ENCODE data around the gene LSMEM2. TPM values are rescaled to one million over a fixed set of nuclear protein-coding genes. Genes with fewer than 3 reads are reported as not detected.

The LSMEM2 gene
- polyA plus RNA-seq, 1 donor (not counting 4 experiments of a cell fraction or from before 2014, with no cell fraction given): not detected

GRCh38 chr3:50266836-50267235 is 12.1 kb upstream of the LSMEM2 start:
- Histone ChIP-seq H3K27me3 (ENCODE audit: control insufficient read depth, extremely low read depth, insufficient read depth, low read length) (peaks cover 3% of the 10 kb centered on the region), H4K20me1 (ENCODE audit: control insufficient read depth, extremely low read depth, insufficient read depth, low read length) (no peaks in the 10 kb centered on the region), H3K4me2 (ENCODE audit: control insufficient read depth, extremely low read depth, insufficient read depth, low read depth, low read length) (no peak overlapping the region), H3K27ac (ENCODE audit: control insufficient read depth, insufficient read depth, low read length) (no peak overlapping the region), H3K79me2 (ENCODE audit: control insufficient read depth, insufficient read depth, low read length) (no peaks in the 10 kb centered on the region), H3K36me3 (ENCODE audit: control insufficient read depth in 2 of 2, extremely low read depth in 1 of 2, insufficient read depth in 2 of 2, low read length in 2 of 2) (no peaks in the 10 kb centered on the region), H3K4me3 (ENCODE audit: control insufficient read depth in 2 of 3, extremely low read depth in 1 of 3, insufficient read depth in 2 of 3, low read depth in 1 of 3, low read length in 3 of 3) (no peak overlapping the region), H3K4me1 (ENCODE audit: control insufficient read depth, extremely low read depth, insufficient read depth, low read length) (peaks cover 33% of the 10 kb centered on the region), H3K9me1 (ENCODE audit: control insufficient read depth, extremely low read depth, insufficient read depth, low read length) (peaks cover 2% of the 10 kb centered on the region), H2AFZ (ENCODE audit: control insufficient read depth, low read length) (no peak overlapping the region), H3K9ac (ENCODE audit: control insufficient read depth, extremely low read depth, insufficient read depth, low read length) (no peak overlapping the region), H3K9me3 (ENCODE audit: control insufficient read depth, low read depth, low read length) (no peaks in the 10 kb centered on the region)
- DNase-seq (ENCODE audit: low read depth, low spot score) (no peak), FAIRE-seq (no peak)
- TF ChIP-seq EZH2 (IDR thresholded peaks at IDR 0.05; ENCODE audit: low read length): no peak
- TF ChIP-seq CTCF (optimal IDR thresholded peaks at IDR 0.05 in 1 of 3, IDR thresholded peaks at IDR 0.05 in 1 of 3, conservative IDR thresholded peaks at IDR 0.05 in 1 of 3; ENCODE audit: extremely low read depth in 1 of 3, insufficient read depth in 2 of 3, low read length in 3 of 3): no peak
- dilution Hi-C loops (cut with MboI; ENCODE audit: extremely low pct_ligation_motif_present, low sequenced_read_pairs): no loop called here

- Histone ChIP-seq H2AFZ (ENCODE audit: control insufficient read depth, low read length) (no peak overlapping the region), H3K4me2 (ENCODE audit: control insufficient read depth, extremely low read depth, insufficient read depth, low read depth, low read length) (no peak overlapping the region), H3K9me3 (ENCODE audit: control insufficient read depth, low read depth, low read length) (no peaks in the 10 kb centered on the region), H3K9me1 (ENCODE audit: control insufficient read depth, extremely low read depth, insufficient read depth, low read length) (peaks cover 2% of the 10 kb centered on the region), H3K27me3 (ENCODE audit: control insufficient read depth, extremely low read depth, insufficient read depth, low read length) (peaks cover 3% of the 10 kb centered on the region), H3K4me1 (ENCODE audit: control insufficient read depth, extremely low read depth, insufficient read depth, low read length) (peaks cover 33% of the 10 kb centered on the region), H3K4me3 (ENCODE audit: control insufficient read depth in 2 of 3, extremely low read depth in 1 of 3, insufficient read depth in 2 of 3, low read depth in 1 of 3, low read length in 3 of 3) (no peak overlapping the region), H3K27ac (ENCODE audit: control insufficient read depth, insufficient read depth, low read length) (no peak overlapping the region), H3K9ac (ENCODE audit: control insufficient read depth, extremely low read depth, insufficient read depth, low read length) (no peak overlapping the region), H4K20me1 (ENCODE audit: control insufficient read depth, extremely low read depth, insufficient read depth, low read length) (no peaks in the 10 kb centered on the region), H3K36me3 (ENCODE audit: control insufficient read depth in 2 of 2, extremely low read depth in 1 of 2, insufficient read depth in 2 of 2, low read length in 2 of 2) (no peaks in the 10 kb centered on the region), H3K79me2 (ENCODE audit: control insufficient read depth, insufficient read depth, low read length) (no peaks in the 10 kb centered on the region)
- no peak for DNase-seq (ENCODE audit: low read depth, low spot score)
- FAIRE-seq: no peak
- no peak for TF ChIP-seq EZH2 (IDR thresholded peaks at IDR 0.05; ENCODE audit: low read length)
- no peak for TF ChIP-seq CTCF (optimal IDR thresholded peaks at IDR 0.05 in 1 of 3, IDR thresholded peaks at IDR 0.05 in 1 of 3, conservative IDR thresholded peaks at IDR 0.05 in 1 of 3; ENCODE audit: extremely low read depth in 1 of 3, insufficient read depth in 2 of 3, low read length in 3 of 3)
- dilution Hi-C loops (cut with MboI; ENCODE audit: extremely low pct_ligation_motif_present, low sequenced_read_pairs): no loop called here
Observed at GRCh38 chr3:50267280-50267913, 11.5 kb upstream of the LSMEM2 start.

All from keratinocyte (primary cell).